GM10266 (cell line): ENCODE results near the gene RIF1.

Experiments used
- DNase-seq: peaks from one replicate; pipeline ENCODE4 v3.0.0; 2012; ENCODE audit errors: extremely low spot score
- CTCF ChIP-seq: IDR thresholded peaks from 2 replicates; pipeline ENCODE4 v1.5.1; 2012; ENCODE audit warnings: mild to moderate bottlenecking, low read depth; ENCODE audit not compliant: control insufficient read depth, insufficient read depth; ENCODE audit errors: missing control alignments

Gene RIF1

GRCh38 chr2:151422917-151423439, 13.3 kb downstream of the RIF1 start:
- no peak for TF ChIP-seq CTCF
- no peak for DNase-seq

- no peak for TF ChIP-seq CTCF
- no peak for DNase-seq
Observed at GRCh38 chr2:151423760-151424159, 14.1 kb downstream of the RIF1 start.

- TF ChIP-seq CTCF, result peak; percentile 39
- DNase-seq, result peak; percentile 19
Observed at GRCh38 chr2:151437630-151438029, 27.9 kb downstream of the RIF1 start.

GRCh38 chr2:151438506-151438905, 28.8 kb downstream of the RIF1 start:
- no peak for TF ChIP-seq CTCF

GRCh38 chr2:151439127-151439526, 29.4 kb downstream of the RIF1 start:
- DNase-seq, result no peak
- TF ChIP-seq CTCF, result no peak

More at GRCh38 chr2:151438506-151438905, 28.8 kb downstream of the RIF1 start:
- no peak for DNase-seq

GRCh38 chr2:151459358-151459757, 49.7 kb downstream of the RIF1 start:
- no peak for TF ChIP-seq CTCF
- no peak for DNase-seq

GRCh38 chr2:151465771-151466170, 56.1 kb downstream of the RIF1 start:
- no peak for DNase-seq
- no peak for TF ChIP-seq CTCF
